D341Med (cell line): ENCODE data around the gene SMPX.

Experiments
- DNase-seq: peaks from one replicate; pipeline ENCODE4 v3.0.0; 2012; ENCODE audit warnings: low spot score

The SMPX gene

DNA sequence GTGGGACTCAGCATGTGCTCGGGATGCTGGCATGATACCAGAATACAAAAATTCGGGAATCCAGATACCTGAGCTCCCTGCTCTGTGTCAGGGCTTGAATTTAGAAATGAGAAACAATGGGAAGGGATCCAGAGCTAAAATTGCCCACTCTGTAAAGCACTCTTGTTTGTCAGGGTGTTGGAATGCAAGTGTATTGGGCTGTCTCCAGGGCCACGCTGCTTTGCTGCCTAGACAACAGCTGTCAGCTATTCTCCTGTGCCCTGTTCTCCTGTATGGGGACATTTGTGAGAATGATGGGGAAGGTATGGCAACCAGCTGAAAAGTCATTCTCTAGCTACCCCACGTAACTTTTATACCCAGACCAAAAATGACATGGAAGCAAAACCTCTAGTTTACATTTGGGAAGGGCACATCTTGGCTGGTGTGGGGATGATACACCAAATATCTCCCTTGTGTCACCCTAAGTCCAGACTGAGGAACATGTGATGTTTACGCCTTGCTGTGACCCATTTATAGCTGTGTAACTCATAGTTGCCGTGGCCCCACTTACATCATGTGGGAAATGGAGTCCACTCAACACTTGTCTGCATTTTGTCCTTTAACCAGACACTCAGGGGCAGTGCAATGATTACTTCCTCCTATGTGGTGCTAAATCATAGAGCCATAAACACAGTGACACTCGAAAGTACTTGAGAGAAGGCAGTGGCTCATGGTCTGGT lies 46.6 kb downstream of the SMPX start:
- DNase-seq, result no peak

GRCh38 chrX:21708116-21708515 lies 49.8 kb downstream of the SMPX start:
- no peak for DNase-seq

DNA sequence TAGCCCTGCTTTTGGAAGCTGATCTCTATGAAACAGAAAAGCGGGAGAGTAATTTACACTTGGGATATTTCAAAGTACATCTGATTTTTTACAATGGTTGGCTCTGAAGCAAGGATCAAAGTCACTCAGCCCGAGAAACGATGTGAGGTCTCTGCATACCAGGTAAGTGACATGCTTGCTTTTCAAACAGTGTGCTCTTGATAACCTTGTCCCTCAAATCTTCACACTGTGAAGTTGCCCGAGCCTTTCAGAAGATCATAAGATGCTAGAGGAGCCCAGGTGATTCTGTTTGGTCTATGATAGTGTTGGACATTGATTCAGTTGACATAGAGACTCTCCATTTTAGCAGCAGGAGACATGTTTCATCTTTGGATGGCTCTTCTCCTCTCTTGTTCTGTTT lies 52.7 kb downstream of the SMPX start:
- DNase-seq, result no peak

GRCh38 chrX:21702725-21703124 lies 55.2 kb downstream of the SMPX start:
- no peak for DNase-seq

- DNase-seq, result no peak
Measured at GRCh38 chrX:21700967-21701366, 56.9 kb downstream of the SMPX start.

DNA sequence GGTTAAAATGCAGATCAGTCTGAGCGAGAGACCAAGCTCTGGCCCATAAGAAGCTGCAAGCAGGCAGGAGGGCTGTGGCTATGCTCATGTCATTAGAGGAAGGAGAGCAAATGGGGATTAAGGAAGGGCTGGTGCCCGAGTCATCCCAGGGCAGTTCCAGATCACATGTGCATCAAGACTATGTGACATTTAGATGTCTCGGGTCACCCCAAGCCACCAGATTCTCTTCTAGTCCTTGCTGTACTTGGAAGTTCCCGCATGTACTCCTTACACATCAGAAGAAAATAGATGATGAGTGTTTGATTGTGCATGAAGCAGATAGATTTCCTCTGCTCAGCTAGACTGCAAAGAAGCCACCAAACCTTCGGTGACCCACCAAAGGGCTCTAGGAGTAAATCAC lies 57.6 kb downstream of the SMPX start:
- no peak for DNase-seq

DNA sequence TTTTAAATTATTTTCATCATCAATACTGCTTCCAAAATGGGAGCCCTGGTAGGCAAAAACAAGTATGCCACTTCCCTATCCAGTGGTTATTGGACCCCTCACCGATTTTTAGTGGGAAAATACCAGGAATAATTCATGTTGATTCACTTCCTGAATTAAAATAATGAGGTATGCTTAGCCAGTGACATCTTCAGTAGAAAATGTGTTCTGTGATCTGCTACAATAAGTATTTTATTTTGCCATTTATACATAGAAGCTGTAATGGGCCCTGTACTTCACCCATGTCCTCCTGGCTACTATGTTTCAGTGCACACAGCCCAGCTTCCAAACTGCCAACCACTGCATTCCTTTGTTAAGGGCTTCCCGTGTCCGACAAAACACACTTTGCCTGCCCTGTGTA lies 58.8 kb downstream of the SMPX start:
- no peak for DNase-seq

DNA sequence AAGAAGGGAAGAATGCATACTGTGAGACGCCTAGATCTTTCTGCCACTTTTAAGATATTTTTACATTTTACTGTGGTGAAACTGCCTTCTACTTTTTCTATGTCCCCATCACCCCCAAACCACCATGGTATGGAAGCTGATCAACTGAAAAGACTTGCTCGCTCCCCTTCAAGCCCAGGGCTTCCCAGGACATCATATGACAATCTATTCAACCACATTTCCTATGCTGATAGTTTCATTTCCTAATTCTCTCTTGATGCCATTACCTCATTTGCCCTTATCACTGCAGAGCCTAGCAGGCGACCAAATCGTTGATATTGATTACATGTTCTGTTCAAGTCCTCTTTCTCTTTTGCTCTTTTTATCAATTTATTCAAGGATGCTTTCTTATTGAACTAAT lies 59.6 kb downstream of the SMPX start:
- DNase-seq, result no peak

DNA sequence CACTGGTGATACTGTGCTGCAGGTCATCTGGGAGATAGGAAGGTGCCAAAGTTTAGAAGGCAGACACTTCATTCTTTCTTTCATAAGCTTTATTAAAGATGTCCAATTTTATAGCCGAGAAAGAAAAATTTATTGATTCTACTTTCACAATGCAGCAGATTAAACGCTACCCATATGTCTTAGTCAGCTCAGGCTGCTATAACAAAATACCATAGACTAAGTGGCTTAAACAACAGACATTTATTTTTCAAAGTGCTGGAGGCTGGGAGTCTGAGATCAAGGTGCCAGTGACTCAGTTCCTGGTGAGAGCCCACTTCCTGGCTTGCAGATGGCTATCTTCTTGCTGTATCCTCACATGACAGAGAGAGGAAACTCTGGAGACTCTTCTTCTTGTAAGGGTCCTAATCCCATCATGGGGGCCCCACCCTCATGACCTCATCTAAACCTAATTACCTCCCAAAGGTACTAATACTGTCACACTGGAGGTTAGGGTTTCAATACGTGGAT lies 66.4 kb downstream of the SMPX start:
- DNase-seq, result no peak

- no peak for DNase-seq
Measured at GRCh38 chrX:21683941-21684340, 74.0 kb downstream of the SMPX start.

DNA sequence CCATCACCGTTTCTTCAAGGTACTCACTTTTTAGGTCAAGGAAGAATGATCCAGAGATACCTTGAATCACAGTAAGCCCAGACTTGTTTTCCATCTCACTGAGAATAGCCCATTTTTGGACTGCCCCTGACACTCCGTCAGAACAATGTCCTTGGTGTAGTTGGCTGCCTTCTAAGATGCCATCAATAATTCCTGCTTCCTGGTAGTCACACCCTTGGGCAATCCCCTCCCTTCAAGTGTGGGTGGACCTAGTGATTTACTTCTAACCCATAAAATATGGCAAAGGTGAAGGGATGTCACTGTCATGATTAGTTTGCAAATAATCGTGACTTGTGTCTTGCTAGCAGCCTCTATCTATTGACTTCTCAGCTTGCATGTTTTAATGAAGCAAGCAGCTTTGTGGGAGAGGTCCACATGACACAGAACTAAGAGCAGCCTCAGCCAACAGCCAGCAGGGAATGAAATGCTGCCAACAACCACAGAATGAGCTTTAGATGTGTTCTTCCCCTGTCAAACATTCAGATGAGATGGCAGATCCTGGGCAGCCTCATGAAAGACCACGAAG lies 79.8 kb downstream of the SMPX start:
- DNase-seq, result no peak

DNA sequence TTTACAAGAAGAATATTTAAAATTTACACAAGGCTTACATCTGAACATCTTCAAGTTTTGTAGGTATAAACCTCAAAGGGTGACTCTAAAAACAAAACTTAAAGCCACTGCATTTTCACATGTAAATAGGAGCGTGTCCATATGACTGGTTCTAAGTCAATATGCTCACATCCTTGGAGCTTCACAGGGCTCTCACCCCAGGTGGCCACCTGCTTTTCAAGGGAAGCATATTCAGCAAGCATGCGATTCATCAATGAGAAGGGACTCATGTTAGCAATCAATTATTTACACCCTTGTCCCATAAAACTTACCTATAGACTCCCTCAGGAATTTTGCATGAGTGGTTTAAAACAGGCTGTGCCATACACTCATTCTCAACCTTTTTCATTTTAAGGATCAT lies 82.0 kb downstream of the SMPX start:
- DNase-seq, result no peak

DNA sequence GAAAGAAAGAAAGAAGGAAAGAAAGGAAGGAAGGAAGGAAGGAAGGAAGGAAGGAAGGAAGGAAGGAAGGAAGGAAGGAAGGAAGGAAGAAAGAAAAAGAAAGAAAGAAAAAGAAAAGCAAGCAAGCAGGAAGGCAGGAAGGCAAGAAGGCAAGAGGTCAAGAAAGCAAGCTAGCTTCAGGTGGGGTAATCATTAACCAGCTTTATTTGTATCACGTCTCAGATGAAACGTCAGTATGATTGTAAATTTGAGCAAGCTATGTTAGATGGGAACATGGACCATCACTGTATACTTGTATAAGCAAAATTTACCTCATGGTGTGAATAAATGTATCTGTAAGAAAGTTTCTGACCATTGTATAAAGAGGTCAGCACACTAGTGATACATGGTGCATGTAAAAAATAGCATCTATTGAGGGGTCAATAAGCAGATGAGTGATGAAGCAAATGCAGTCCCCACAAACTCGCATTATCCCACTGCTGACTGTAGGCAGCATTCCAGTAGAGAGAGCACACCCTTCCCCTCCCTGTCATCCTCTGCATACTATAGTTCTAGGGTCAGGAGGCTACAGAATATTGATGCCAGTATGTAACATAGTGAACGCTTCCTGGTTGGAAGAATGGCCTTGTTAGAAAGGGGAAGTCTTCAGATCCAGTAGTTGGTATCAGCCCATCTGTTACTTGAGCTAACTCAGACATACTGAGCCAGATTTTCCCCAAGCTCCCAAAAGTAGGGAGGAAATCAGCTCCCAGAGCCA lies 83.3 kb downstream of the SMPX start:
- no peak for DNase-seq

- no peak for DNase-seq
Measured at GRCh38 chrX:21666679-21667078, 91.2 kb downstream of the SMPX start.

- no peak for DNase-seq
Measured at GRCh38 chrX:21666252-21666651, 91.7 kb downstream of the SMPX start.

DNA sequence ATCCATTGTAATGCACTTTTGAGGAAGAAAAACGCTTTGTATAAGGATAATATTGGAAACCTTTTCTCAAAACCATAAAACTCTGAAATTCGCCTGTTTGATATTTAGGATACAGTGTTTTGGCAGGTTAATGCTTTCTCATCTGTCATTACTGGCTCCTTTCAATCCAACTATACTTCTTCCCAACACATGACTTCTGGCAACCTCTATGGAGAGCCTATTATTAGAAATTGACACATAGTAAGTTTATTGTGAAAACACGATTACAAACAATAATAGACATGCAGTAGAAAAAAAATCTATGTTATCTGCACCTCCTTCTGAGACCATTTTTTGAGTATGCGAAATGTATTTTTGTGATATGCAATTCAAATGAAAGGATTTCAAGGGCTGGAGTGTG lies 95.2 kb downstream of the SMPX start:
- no peak for DNase-seq

GRCh38 chrX:21661316-21661715 lies 96.6 kb downstream of the SMPX start:
- no peak for DNase-seq

GRCh38 chrX:21660156-21660555 lies 97.8 kb downstream of the SMPX start:
- DNase-seq, result no peak

DNA sequence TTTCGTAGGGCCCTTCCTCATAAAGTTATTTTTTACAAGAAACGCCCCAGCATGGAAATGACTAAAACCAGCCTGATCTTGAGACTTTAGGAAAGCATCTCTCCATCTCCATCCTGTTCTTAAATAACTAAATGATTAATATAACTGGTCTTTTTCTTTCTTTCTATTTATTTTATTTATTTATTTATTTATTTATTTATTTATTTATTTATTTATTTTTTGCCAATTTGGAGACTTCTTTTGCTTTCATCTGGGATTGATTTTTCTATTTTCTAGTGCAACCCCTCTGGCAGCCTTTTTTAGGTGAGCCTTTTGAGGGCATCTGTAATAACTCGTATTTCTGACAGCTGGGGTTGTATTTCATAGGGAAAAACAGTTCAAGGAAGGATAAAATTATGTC lies 98.6 kb downstream of the SMPX start:
- DNase-seq, result no peak

GRCh38 chrX:21658746-21659145 lies 99.2 kb downstream of the SMPX start:
- DNase-seq, result no peak

GRCh38 chrX:21658152-21658737 lies 99.7 kb downstream of the SMPX start, which contains the start of gene KLHL34:
Gene KLHL34, minus strand, starts transcription at chrX:21658330. Its CDS starts 542 bp downstream, at chrX:21657788.
- no peak for DNase-seq

DNA sequence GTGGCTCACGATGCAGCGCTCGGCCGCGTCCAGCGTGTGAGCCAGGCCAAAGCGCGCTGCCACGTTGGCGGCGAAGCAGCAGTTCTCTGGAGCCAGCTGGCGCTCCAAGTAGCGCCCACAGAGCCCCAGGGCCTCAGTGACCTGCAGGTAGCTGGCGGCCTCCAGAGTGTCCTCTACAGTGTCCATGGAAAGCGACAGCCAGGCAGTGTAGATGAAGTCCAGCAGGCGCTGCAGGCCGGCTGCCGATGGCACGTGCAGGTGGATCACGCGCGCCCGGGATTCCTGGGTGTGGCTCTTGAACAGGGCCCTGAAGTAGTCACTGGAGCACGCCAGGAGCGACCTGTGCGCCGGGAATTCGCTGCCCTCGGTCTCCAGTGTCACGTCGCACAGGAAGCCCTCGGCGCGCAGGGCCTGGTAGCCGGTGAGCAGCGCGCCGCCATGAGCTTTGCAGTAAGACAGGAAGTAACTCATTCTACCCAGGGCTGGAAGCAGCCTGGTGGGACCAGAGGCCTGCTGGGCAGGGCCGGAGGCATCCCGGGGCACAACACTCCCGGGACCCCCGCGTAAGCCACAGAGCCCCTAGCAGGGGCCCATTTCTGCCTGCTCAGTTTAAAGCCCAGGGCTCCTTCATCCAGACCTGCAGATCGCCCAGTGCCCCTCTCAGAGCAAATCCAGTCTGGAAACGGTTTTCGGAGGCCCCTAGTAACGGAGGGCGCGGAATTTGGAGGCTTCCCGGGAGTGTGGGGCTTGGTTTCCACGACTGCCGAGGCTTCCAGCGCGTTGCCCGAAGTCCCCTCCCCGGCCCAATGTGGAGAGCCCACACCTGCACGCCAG lies 100.4 kb downstream of the SMPX start:
- no peak for DNase-seq
